HG03571 (cell line): Measurements from ENCODE around the gene CMIP.

Source experiments
- ATAC-seq: cut with Tn5 transposase; IDR thresholded peaks from one replicate; pipeline ENCODE4 v1.9.1; 2021; ENCODE audit not compliant: unreplicated experiment

The CMIP gene

GRCh38 chr16:81615833-81616232 is 171.2 kb downstream of the CMIP start:
- ATAC-seq = no peak

GRCh38 chr16:81616321-81617020 is 171.9 kb downstream of the CMIP start:
- ATAC-seq = peak; percentile 81

GRCh38 chr16:81617021-81617346 is 172.4 kb downstream of the CMIP start:
- ATAC-seq = no peak

- ATAC-seq = no peak
These were observed 173.6 kb downstream of the CMIP start for GRCh38 chr16:81618187-81618586.

GRCh38 chr16:81618661-81619060 is 174.1 kb downstream of the CMIP start:
- ATAC-seq = no peak

- ATAC-seq = no peak
These were observed 175.4 kb downstream of the CMIP start for GRCh38 chr16:81620029-81620428.

- no peak for ATAC-seq
These were observed 176.2 kb downstream of the CMIP start for GRCh38 chr16:81620796-81621195.

GRCh38 chr16:81621496-81621895 is 176.9 kb downstream of the CMIP start:
- ATAC-seq = no peak

GRCh38 chr16:81623365-81624102 is 178.9 kb downstream of the CMIP start:
- no peak for ATAC-seq

GRCh38 chr16:81624403-81624759 is 179.8 kb downstream of the CMIP start:
- no peak for ATAC-seq

GRCh38 chr16:81624760-81625543 is 180.3 kb downstream of the CMIP start:
- ATAC-seq = no peak

GRCh38 chr16:81625544-81626153 is 181.0 kb downstream of the CMIP start:
- no peak for ATAC-seq

- no peak for ATAC-seq
These were observed 181.6 kb downstream of the CMIP start for GRCh38 chr16:81626181-81626674.

- no peak for ATAC-seq
These were observed 182.4 kb downstream of the CMIP start for GRCh38 chr16:81627024-81627423.

GRCh38 chr16:81627729-81628244 is 183.2 kb downstream of the CMIP start:
- no peak for ATAC-seq

GRCh38 chr16:81629034-81629802 is 184.6 kb downstream of the CMIP start:
- ATAC-seq = no peak

- no peak for ATAC-seq
These were observed 185.5 kb downstream of the CMIP start for GRCh38 chr16:81629896-81630634.

GRCh38 chr16:81630635-81631031 is 186.0 kb downstream of the CMIP start:
- ATAC-seq = no peak

- ATAC-seq = no peak
These were observed 188.0 kb downstream of the CMIP start for GRCh38 chr16:81632392-81633146.
